ENCODE data around the gene SPACA6.
"Not testable (repeated sequence)": the region's sequence is repeated elsewhere in the genome, so short reads cannot be mapped to it uniquely, and the experiment has no call there.

Gene SPACA6

GRCh38 chr19:51660975-51661600, 32.0 kb upstream of the SPACA6 start:
- Histone ChIP-seq H3K36me3 (ENCODE audit: insufficient read depth, low read length) (no peaks in the 10 kb centered on the region), H3K27ac (no peak overlapping the region), H3K9ac (ENCODE audit: insufficient read length) (no peak overlapping the region), H3K4me3 (no peak overlapping the region), H3K9me3 (ENCODE audit: low read depth, low read length) (no peaks in the 10 kb centered on the region)
- TF ChIP-seq POLR2AphosphoS5 (IDR thresholded peaks at IDR 0.05; ENCODE audit: borderline replicate concordance, low read depth, low read length), result no peak
- no peak for TF ChIP-seq EZH2 (IDR thresholded peaks at IDR 0.05)
- no peak for TF ChIP-seq FOXP2 (optimal IDR thresholded peaks at IDR 0.05; ENCODE audit: control extremely low read depth, extremely low read length, insufficient read depth)
- no peak for DNase-seq (ENCODE audit: low read depth, low spot score)

DNA sequence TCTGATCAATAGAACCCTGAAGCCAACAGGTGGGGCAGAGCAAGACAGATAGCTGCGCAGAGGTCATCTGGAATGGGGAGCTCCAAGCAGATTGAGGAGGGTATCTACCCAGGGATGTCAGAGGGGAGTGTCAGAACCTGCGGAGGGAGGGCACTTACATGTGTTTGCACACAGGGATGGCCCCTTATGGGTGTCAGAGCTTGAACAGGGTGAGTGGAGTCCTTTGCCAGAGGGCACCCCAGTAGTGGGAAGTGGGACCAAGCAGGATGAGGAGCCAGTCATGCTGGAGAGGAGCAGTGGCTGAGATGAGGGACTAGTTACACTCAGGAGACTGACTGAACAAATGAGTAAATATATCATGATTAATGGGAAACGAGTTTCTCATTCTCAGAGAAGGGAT, 29.5 kb upstream of the SPACA6 start:
- Histone ChIP-seq H3K27ac (no peak overlapping the region), H3K36me3 (ENCODE audit: insufficient read depth, low read length) (no peaks in the 10 kb centered on the region), H3K4me3 (no peak overlapping the region), H3K9ac (ENCODE audit: insufficient read length) (no peak overlapping the region), H3K9me3 (ENCODE audit: low read depth, low read length) (no peaks in the 10 kb centered on the region)
- TF ChIP-seq EZH2 (IDR thresholded peaks at IDR 0.05) (no peak), POLR2AphosphoS5 (IDR thresholded peaks at IDR 0.05; ENCODE audit: borderline replicate concordance, low read depth, low read length) (no peak), FOXP2 (optimal IDR thresholded peaks at IDR 0.05; ENCODE audit: control extremely low read depth, extremely low read length, insufficient read depth) (no peak)
- no peak for DNase-seq (ENCODE audit: low read depth, low spot score)

DNA sequence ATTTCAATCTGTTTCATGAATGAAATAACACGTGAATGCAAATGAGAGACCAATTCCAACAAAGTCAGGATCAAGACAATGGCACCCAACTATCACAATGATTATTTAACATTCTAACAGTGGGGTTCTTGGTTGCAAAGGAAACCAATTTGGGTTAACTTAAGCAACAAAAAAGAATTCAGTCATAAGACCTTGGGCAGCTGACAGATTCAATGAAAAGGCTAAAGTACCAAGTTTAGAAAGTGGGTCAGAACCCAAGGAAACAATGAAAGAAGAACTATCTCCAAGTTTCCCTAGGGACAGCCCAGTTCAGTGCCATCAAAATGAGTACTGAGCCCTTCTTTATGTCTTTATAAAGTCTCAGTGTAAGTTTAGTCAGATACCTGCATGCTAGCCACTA, 29.0 kb upstream of the SPACA6 start:
- TF ChIP-seq EZH2 (IDR thresholded peaks at IDR 0.05) (no peak), FOXP2 (optimal IDR thresholded peaks at IDR 0.05; ENCODE audit: control extremely low read depth, extremely low read length, insufficient read depth) (no peak)

GRCh38 chr19:51664997-51665396, 28.1 kb upstream of the SPACA6 start:
- Histone ChIP-seq H3K4me3 (no peak overlapping the region), H3K9me3 (ENCODE audit: low read depth, low read length) (no peaks in the 10 kb centered on the region), H3K9ac (ENCODE audit: insufficient read length) (no peak overlapping the region), H3K36me3 (ENCODE audit: insufficient read depth, low read length) (no peaks in the 10 kb centered on the region), H3K27ac (no peak overlapping the region)
- TF ChIP-seq POLR2AphosphoS5 (IDR thresholded peaks at IDR 0.05; ENCODE audit: borderline replicate concordance, low read depth, low read length) (no peak), EZH2 (IDR thresholded peaks at IDR 0.05) (no peak), FOXP2 (optimal IDR thresholded peaks at IDR 0.05; ENCODE audit: control extremely low read depth, extremely low read length, insufficient read depth) (no peak)
- DNase-seq (ENCODE audit: low read depth, low spot score), result no peak

More for the DNA sequence above, 29.0 kb upstream of the SPACA6 start:
- no peaks in the 10 kb centered on the region for H3K9me3 ChIP-seq (ENCODE audit: low read depth, low read length)
- no peaks in the 10 kb centered on the region for H3K36me3 ChIP-seq (ENCODE audit: insufficient read depth, low read length)
- no peak overlapping the region for H3K27ac ChIP-seq
- no peak overlapping the region for H3K9ac ChIP-seq (ENCODE audit: insufficient read length)
- DNase-seq (ENCODE audit: low read depth, low spot score), result no peak
- no peak overlapping the region for H3K4me3 ChIP-seq

DNA sequence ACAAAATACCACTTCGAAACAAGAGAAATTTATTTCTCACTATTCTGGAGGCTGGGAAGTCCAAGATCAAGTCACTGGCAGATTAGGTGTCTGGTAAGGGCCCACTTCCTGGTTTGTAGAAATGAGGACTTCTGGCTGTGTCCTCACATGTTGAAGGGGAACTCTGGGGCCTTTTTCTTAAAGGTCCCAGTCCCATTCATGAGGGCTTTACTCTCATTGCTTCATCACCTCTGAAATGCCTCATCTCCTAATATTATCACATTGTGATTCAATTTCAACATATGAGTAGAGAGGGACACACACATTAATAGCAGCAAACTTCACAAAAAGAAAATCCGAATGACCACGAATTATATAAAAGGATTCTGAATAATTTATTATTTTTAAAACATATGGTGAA, 24.9 kb upstream of the SPACA6 start:
- H3K9me3 ChIP-seq (ENCODE audit: low read depth, low read length), result no peaks in the 10 kb centered on the region
- no peak overlapping the region for H3K9ac ChIP-seq (ENCODE audit: insufficient read length)
- no peak overlapping the region for H3K27ac ChIP-seq
- TF ChIP-seq POLR2AphosphoS5 (IDR thresholded peaks at IDR 0.05; ENCODE audit: borderline replicate concordance, low read depth, low read length), result no peak
- no peak for TF ChIP-seq EZH2 (IDR thresholded peaks at IDR 0.05)
- TF ChIP-seq FOXP2 (optimal IDR thresholded peaks at IDR 0.05; ENCODE audit: control extremely low read depth, extremely low read length, insufficient read depth), result no peak
- DNase-seq (ENCODE audit: low read depth, low spot score), result no peak
- no peaks in the 10 kb centered on the region for H3K36me3 ChIP-seq (ENCODE audit: insufficient read depth, low read length)
- no peak overlapping the region for H3K4me3 ChIP-seq

DNA sequence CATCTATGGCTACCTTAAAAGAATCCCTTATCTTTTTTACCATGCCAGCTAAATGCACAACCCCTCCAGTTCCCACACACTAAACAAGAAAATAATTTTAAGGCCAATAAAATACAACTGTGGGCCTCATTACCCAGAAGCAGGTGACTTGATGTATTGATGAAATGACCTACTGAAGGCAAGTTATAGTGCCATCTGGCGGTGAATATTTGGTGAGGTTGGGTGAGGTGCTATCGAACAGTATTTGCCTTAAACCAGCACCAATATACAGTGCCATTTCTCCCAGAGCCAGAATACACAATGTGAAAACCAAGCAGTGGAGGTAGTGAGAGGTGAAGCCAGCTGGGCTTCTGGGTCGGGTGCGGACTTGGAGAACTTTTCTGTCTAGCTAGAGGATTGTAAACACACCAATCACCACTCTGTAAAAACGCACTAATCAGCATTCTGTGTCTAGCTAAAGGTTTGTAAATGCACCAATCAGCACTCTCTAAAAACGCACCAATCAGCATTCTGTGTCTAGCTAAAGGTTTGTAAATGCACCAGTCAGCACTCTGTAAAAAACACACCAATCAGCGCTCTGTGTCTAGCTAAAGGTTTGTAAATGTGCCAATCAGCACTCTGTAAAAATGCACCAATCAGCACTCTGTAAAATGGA, 17.1 kb upstream of the SPACA6 start:
- DNase-seq (ENCODE audit: low read depth, low spot score); H3K9ac ChIP-seq (ENCODE audit: insufficient read length); H3K27ac ChIP-seq; H3K36me3 ChIP-seq (ENCODE audit: insufficient read depth, low read length); H3K9me3 ChIP-seq (ENCODE audit: low read depth, low read length); H3K4me3 ChIP-seq: not testable (repeated sequence)

DNA sequence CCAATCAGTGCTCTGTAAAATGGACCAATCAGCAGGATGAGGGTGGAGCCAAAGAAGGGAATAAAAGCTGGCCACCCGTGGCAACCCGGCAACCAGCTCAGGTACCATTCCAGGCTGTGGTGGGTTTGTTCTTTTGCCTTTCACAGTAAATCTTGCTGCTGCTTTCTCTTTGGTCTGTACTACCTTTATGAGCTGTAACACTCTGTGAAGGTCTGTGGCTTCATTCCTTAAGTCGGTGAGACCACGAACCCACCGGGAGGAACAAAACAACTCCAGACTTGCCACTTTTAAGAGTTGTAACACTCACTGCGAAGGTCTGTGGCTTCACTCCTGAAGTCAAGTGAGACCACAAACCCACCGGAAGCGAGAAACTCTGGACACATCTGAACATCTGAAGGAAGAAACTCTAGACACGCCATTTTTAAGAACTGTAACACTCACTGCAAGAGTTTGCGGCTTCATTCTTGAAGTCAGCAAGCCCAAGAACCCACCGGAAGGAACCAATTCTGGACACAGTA, 16.5 kb upstream of the SPACA6 start:
- Histone ChIP-seq H3K36me3 (ENCODE audit: insufficient read depth, low read length) (no peaks in the 10 kb centered on the region), H3K9me3 (ENCODE audit: low read depth, low read length) (no peaks in the 10 kb centered on the region), H3K9ac (ENCODE audit: insufficient read length) (no peak overlapping the region), H3K27ac (no peak overlapping the region), H3K4me3 (no peak overlapping the region)
- TF ChIP-seq POLR2AphosphoS5 (IDR thresholded peaks at IDR 0.05; ENCODE audit: borderline replicate concordance, low read depth, low read length), result no peak
- TF ChIP-seq FOXP2 (optimal IDR thresholded peaks at IDR 0.05; ENCODE audit: control extremely low read depth, extremely low read length, insufficient read depth), result no peak
- no peak for TF ChIP-seq EZH2 (IDR thresholded peaks at IDR 0.05)
- no peak for DNase-seq (ENCODE audit: low read depth, low spot score)

DNA sequence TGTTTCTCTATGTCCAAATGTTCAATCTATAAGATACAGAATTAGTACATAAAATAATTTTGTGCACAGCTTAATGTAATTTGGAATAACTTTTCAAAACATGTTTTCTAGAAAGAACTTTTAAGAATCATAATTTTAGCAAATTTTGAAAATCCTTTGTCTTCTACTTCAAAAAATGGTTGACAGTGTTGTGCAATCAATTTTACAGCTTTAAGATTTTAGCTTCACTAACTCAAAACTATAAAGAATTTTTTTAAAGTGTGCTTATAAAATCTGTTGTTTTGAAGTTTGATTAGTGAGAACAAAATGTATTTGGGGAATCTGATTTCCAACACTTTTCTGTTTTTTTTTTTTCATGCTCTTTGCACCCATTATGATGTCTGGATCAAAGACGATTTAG, 12.7 kb upstream of the SPACA6 start:
- TF ChIP-seq EZH2 (IDR thresholded peaks at IDR 0.05) (no peak), POLR2AphosphoS5 (IDR thresholded peaks at IDR 0.05; ENCODE audit: borderline replicate concordance, low read depth, low read length) (no peak), FOXP2 (optimal IDR thresholded peaks at IDR 0.05; ENCODE audit: control extremely low read depth, extremely low read length, insufficient read depth) (no peak)
- no peak overlapping the region for H3K9ac ChIP-seq (ENCODE audit: insufficient read length)
- H3K27ac ChIP-seq, result no peak overlapping the region
- H3K4me3 ChIP-seq, result no peak overlapping the region
- no peaks in the 10 kb centered on the region for H3K36me3 ChIP-seq (ENCODE audit: insufficient read depth, low read length)
- DNase-seq (ENCODE audit: low read depth, low spot score), result no peak
- H3K9me3 ChIP-seq (ENCODE audit: low read depth, low read length), result no peaks in the 10 kb centered on the region

All from SK-N-MC (cell line).